CD4-positive, alpha-beta T cell treated with Interleukin-4 for 4 hours (primary cell): ENCODE results near the gene CDC73.
A peak's percentile ranks its signal among the peaks of the same experiment; 100 is the strongest.
"Not testable (repeated sequence)": the region's sequence is repeated elsewhere in the genome, so short reads cannot be mapped to it uniquely, and the experiment has no call there.

Source experiments
- DNase-seq: peaks from one replicate; pipeline ENCODE4 v3.0.0-alpha.2; 2020

Gene CDC73

GRCh38 chr1:193181985-193182384 lies 60.2 kb downstream of the CDC73 start:
- DNase-seq, result no peak

DNA sequence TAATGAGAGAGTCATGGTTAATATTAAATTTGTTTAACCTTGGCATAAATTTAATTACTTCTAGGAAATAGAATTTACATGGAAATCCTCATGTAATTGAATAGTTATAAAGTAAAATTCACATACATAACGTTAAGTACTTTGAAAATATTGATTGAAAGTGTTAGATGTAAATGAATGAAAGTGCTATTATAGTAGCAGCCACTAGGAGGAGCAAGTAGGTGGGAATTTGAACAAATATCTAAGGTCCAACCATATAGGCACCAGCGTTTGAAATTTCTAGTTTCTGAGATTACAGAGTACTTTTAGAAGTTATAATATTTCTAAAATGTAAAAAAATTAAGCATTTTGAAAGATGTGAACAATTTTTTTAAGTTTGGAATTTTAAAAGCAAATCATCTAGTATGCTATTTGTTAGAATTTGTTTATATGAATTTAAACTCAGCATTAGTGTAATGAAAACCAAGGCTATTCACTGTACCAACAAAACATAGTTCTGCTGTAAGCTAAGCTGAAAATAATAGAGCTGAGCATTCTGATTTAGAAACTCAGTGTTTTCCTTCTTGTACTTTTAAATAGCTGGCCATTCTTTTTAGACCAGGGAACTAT lies 61.3 kb downstream of the CDC73 start:
- DNase-seq, result peak; percentile 73

DNA sequence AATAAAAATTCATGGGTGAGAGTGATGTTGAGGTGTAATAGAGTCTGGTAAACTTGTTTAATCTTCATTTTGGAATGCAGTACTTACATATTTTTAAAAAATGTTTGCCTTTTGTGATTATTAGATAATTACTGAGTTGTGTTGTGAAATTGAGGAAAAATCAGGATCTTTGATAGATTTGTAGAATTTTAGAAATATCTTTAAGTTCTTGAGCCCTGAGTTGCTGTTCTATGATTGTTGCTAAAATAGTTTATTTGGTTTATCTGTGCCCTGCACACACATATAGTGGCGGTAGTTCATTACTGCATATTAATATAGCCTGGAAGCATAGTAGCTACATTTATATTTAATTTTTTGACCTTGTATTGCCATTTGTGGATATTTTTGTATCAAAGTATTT lies 62.9 kb downstream of the CDC73 start:
- DNase-seq, result no peak

- no peak for DNase-seq
These were observed 63.4 kb downstream of the CDC73 start for GRCh38 chr1:193185211-193185610.

GRCh38 chr1:193185901-193186731 lies 64.3 kb downstream of the CDC73 start, which contains the start of gene B3GALT2:
Gene B3GALT2 (minus strand): TSS chr1:193186613. CDS start chr1:193181562, 5,051 bp downstream.
- peak; percentile 30 for DNase-seq

DNA sequence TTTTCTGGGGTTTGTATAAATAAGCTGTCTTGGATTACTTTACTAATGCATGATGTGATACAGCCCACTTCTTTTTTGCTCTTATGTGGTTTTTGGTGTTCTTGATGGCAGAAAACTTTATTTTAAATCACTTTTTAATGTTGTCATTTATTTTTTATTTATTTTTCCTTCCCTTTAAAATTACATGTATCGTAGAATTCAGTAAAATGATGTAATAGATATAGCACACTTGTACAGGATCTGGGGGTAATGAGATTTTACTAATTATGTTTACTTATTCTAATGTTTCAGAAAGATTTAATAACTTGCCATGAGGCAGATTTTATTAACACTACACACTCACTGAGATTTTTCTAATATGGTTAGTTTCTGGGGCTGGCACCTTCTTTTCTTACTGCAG lies 65.3 kb downstream of the CDC73 start:
- DNase-seq, result no peak

DNA sequence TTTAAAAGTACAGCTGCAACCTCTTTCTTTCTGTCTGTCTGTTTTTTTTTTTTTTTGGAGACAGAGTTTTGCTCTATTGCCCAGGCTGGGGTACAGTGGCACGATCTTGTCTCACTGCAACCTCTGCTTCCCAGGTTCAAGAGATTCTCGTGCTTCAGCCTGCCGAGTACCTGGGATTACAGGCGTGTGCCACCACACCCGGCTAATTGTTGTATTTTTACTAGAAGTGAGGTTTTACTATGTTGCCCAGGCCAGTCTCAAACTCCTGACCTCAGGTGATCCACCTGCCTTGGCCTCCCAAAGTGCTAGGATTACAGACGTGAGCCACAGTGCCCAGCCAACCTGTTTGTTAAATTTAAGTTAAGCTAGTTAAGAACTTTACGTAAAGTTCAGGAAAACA lies 67.1 kb downstream of the CDC73 start:
- not testable (repeated sequence) for DNase-seq

- no peak for DNase-seq
These were observed 67.7 kb downstream of the CDC73 start for GRCh38 chr1:193189442-193190095.

DNA sequence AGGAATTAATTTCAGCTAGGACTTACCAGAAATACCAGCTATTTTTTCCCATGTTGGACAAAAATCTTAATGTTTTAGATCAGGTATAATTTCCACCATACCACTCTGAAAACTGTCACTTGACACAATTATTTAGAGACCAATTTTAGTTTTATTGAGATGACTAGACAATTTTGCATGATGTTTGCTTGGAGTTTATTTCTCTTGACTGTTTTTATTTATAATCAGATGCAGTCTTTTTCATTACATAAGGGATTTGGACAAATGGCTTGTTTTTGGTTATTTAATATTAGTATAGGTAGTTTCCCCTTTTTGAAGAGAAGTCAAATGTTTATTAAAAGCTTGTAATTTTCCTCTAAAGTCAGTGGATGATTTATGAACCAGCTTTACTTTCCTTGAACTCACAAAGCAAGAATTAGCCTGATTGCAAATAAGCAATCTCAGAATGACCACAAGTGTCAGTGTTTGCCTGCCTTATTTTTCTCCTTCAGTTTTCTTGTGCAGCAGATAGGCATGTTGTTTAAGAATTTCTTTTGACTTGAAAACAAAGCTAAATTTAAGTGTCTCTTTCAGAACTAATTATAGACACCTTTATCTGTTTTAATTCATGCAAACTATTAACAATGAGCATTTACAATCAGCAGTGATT lies 68.4 kb downstream of the CDC73 start:
- peak; percentile 7 for DNase-seq

GRCh38 chr1:193192586-193192985 lies 70.8 kb downstream of the CDC73 start:
- no peak for DNase-seq

DNA sequence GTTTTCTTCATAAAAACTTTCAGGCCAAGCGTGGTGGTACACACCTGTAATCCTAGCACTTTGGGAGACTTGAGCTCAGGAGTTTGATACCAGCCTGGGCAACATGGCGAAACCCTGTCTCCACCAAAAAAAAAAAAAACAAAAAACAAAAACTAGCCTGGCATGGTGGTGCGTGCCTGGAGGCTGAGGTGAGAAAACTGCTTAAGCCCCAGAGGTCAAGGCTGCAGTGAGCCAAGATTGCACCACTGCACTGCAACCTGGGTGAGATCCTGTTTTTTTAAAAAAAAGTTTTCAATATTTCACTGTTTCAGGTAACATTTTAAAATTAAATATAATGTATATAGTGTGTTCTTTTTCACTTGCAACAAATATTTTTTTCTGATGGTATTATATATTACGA lies 78.1 kb downstream of the CDC73 start:
- no peak for DNase-seq

GRCh38 chr1:193201021-193201420 lies 79.2 kb downstream of the CDC73 start:
- DNase-seq, result no peak

DNA sequence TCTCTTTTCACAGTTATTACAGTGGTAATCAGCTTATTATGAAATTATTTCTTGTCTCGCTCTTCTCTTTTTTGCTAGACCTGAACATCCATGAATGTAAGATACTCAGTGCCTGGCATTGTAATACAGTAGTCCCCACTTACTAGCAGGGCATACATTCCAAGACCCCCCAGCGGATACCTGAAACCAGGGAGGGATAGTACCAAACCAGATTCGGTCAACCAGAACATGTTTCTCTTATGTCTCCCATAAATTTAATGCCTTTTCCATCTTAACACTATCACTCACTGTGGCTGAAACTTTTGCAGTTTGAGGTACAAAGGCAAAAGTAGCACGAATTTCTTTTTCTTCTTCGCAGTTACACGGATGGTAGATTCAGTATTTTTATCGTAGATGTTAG lies 89.2 kb downstream of the CDC73 start:
- DNase-seq, result no peak

- DNase-seq, result peak; percentile 2
These were observed 89.7 kb downstream of the CDC73 start for GRCh38 chr1:193211539-193211938.

DNA sequence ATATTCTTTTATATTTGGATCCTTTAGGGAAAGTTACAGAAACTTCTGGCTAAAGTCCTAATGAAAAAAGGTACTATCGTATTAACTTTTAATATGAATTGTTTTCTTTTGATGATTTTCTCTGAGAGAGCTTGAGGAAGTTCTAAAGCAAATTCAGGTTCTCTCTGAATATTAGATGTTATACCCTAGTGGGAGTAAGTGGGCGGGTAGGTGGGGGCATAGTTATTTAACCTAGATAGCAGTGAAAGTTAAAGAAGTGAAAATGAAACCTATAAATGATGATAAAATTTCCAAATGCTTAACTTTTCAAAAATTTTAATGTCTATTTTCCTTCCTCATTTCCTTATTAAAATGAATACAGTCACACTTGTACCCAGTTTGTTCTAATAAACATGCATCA lies 90.8 kb downstream of the CDC73 start:
- DNase-seq, result no peak

- DNase-seq, result no peak
These were observed 92.2 kb downstream of the CDC73 start for GRCh38 chr1:193213998-193214397.

GRCh38 chr1:193216920-193217319 lies 95.1 kb downstream of the CDC73 start:
- no peak for DNase-seq

- DNase-seq, result no peak
These were observed 97.6 kb downstream of the CDC73 start for GRCh38 chr1:193219391-193219790.

GRCh38 chr1:193221651-193222050 lies 99.8 kb downstream of the CDC73 start:
- no peak for DNase-seq

- DNase-seq, result no peak
These were observed 100.3 kb downstream of the CDC73 start for GRCh38 chr1:193222056-193222615.

DNA sequence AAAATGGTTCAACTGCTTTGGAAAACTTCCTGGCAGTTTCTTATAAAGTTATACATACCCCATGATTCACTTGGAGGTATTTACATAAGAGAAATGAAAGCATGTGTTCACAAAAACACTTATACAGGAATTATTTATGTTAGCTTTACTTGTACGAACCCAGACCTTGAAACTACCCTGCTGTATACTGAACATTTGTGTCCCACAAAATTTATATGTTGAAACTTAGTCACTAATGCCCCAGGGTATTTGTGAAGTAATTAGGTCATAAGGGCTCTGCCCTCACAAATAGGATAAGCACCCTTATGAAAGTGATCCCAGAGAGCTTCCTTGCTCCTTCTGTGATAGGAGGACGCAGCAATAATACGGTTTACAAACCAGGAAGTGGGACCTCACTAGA lies 107.3 kb downstream of the CDC73 start:
- DNase-seq, result no peak

GRCh38 chr1:193231146-193231545 lies 109.3 kb downstream of the CDC73 start:
- not testable (repeated sequence) for DNase-seq

DNA sequence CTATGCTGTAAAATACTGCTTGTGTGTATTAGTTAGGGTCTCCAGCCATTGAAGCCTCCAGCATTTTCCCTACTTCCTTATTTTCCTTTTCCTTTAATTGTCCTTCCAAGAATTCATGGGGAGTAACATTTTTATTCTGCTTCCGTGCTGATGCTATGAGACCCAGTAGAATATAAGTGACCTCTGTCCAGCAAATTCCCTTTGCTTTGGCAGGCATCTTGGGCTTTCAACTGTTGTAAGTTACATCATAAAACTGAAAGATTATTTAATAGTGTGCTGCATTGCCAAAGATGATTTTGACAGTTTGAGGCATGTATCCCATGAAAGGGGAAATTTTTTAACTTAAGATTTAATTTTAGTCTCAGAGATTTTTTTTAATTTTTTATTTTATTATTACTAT lies 112.7 kb downstream of the CDC73 start:
- no peak for DNase-seq
